Astrocyte (in vitro differentiated cells and primary cell): ENCODE measurements around the gene MTUS2. TPM values are rescaled to one million over a fixed set of nuclear protein-coding genes. Genes with fewer than 3 reads are reported as not detected.

Experiments
- DNase-seq: peaks from one replicate; pipeline ENCODE4 v3.0.0-alpha.2; 2010; ENCODE audit warnings: low read depth
- FAIRE-seq: peaks from 2 replicates; lab custom pipeline; 2011; peaks lifted over from hg19 to GRCh38; lab: Jason Lieb, UNC
- H2AFZ ChIP-seq: 2 replicates; pipeline ENCODE4 v1.6.0; 2012; ENCODE audit warnings: low read depth, low read length, inconsistent platforms
- H3K27ac ChIP-seq: 2 replicates; pipeline ENCODE4 v1.5.1; 2011; ENCODE audit warnings: low read depth, low read length, inconsistent platforms
- H3K27me3 ChIP-seq: 2 replicates; pipeline ENCODE4 v1.6.0; 2011; ENCODE audit warnings: low read length, inconsistent platforms; ENCODE audit not compliant: insufficient read depth
- H3K36me3 ChIP-seq: 2 replicates; pipeline ENCODE4 v1.5.1; 2011; ENCODE audit warnings: low read length, inconsistent platforms; ENCODE audit not compliant: insufficient read depth
- H3K4me1 ChIP-seq: 2 replicates; pipeline ENCODE4 v1.5.1; 2011; ENCODE audit warnings: low read length, inconsistent platforms; ENCODE audit not compliant: insufficient read depth
- H3K4me2 ChIP-seq: 2 replicates; pipeline ENCODE4 v1.6.0; 2012; ENCODE audit warnings: low read length, inconsistent platforms
- H3K4me3 ChIP-seq: 2 replicates; pipeline ENCODE4 v1.5.1; 2011; ENCODE audit warnings: low read depth, mild to moderate bottlenecking, low read length, inconsistent platforms; ENCODE audit not compliant: insufficient read depth
- H3K79me2 ChIP-seq: 2 replicates; pipeline ENCODE4 v1.6.0; 2012; ENCODE audit warnings: mild to moderate bottlenecking, low read length, inconsistent platforms; ENCODE audit not compliant: insufficient read depth
- H3K9ac ChIP-seq: 2 replicates; pipeline ENCODE4 v1.6.0; 2012; ENCODE audit warnings: mild to moderate bottlenecking, low read length, inconsistent platforms
- H3K9me3 ChIP-seq: 2 replicates; pipeline ENCODE4 v1.5.1; 2012; ENCODE audit warnings: low read depth, mild to moderate bottlenecking, low read length, inconsistent platforms; ENCODE audit not compliant: insufficient read depth
- H4K20me1 ChIP-seq: 2 replicates; pipeline ENCODE4 v1.6.0; 2012; ENCODE audit warnings: low read length, inconsistent platforms; ENCODE audit not compliant: insufficient read depth
- H3K27ac Mint-ChIP-seq: one replicate; pipeline ENCODE4 v1.8.0; 2021; ENCODE audit warnings: mild to moderate bottlenecking, mixed read lengths; ENCODE audit not compliant: unreplicated experiment
- H3K27me3 Mint-ChIP-seq: one replicate; pipeline ENCODE4 v1.8.0; 2021; ENCODE audit warnings: low read depth, mixed read lengths; ENCODE audit not compliant: unreplicated experiment
- H3K36me3 Mint-ChIP-seq: one replicate; pipeline ENCODE4 v1.8.0; 2021; ENCODE audit warnings: low read depth, mixed read lengths; ENCODE audit not compliant: unreplicated experiment
- H3K4me1 Mint-ChIP-seq: one replicate; pipeline ENCODE4 v1.8.0; 2021; ENCODE audit warnings: low read depth, mixed read lengths; ENCODE audit not compliant: unreplicated experiment
- H3K4me3 Mint-ChIP-seq: one replicate; pipeline ENCODE4 v1.8.0; 2021; ENCODE audit warnings: mild to moderate bottlenecking, moderate library complexity, mixed read lengths; ENCODE audit not compliant: unreplicated experiment
- H3K9me3 Mint-ChIP-seq: one replicate; pipeline ENCODE4 v1.8.0; 2021; ENCODE audit warnings: mild to moderate bottlenecking, mixed read lengths; ENCODE audit not compliant: unreplicated experiment
- CTCF ChIP-seq: IDR thresholded peaks from 2 replicates; pipeline ENCODE4 v1.5.1; 2011; ENCODE audit warnings: low read depth, mild to moderate bottlenecking, inconsistent platforms, low read length, moderate library complexity; ENCODE audit not compliant: insufficient read depth
- EZH2 ChIP-seq: IDR thresholded peaks from 2 replicates; pipeline ENCODE4 v1.6.1; 2012; ENCODE audit warnings: mild to moderate bottlenecking, low read length, inconsistent platforms; ENCODE audit not compliant: insufficient read depth
- total RNA-seq: library from RNA; stranded (reverse); gene quantifications from 2 replicates; pipeline ENCODE4 v1.2.1, GENCODE V29; 2021

MTUS2 gene
- total RNA-seq, 1 donor from 2014 or later = 0.50 TPM

GRCh38 chr13:29438769-29439168, 618.6 kb downstream of the MTUS2 start:
- no peak overlapping the region for H3K27ac ChIP-seq
- H3K27me3 ChIP-seq = peaks cover 3% of the 10 kb centered on the region
- no peak overlapping the region for H2AFZ ChIP-seq
- Mint-ChIP-seq H3K4me1 (peaks cover 25% of the 10 kb centered on the region), H3K36me3 (no peaks in the 10 kb centered on the region), H3K4me3 (no peak overlapping the region), H3K9me3 (no peaks in the 10 kb centered on the region), H3K27me3 (peaks cover 21% of the 10 kb centered on the region), H3K27ac (peak overlapping the region; percentile 24)
- FAIRE-seq (no peak), DNase-seq (peak; percentile 13)
- no peak overlapping the region for H3K4me3 ChIP-seq
- H4K20me1 ChIP-seq = no peaks in the 10 kb centered on the region
- peaks cover 27% of the 10 kb centered on the region for H3K4me1 ChIP-seq
- H3K9ac ChIP-seq = no peak overlapping the region
- no peaks in the 10 kb centered on the region for H3K79me2 ChIP-seq
- H3K9me3 ChIP-seq = no peaks in the 10 kb centered on the region
- H3K4me2 ChIP-seq = no peak overlapping the region
- no peak for TF ChIP-seq CTCF
- no peak for TF ChIP-seq EZH2
- no peaks in the 10 kb centered on the region for H3K36me3 ChIP-seq

GRCh38 chr13:29439601-29440388, 619.7 kb downstream of the MTUS2 start:
- H3K27me3 Mint-ChIP-seq = peaks cover 22% of the 10 kb centered on the region
- no peaks in the 10 kb centered on the region for H3K36me3 ChIP-seq
- peaks cover 21% of the 10 kb centered on the region for H3K4me1 ChIP-seq
- no peak overlapping the region for H3K9ac ChIP-seq
- H3K4me3 Mint-ChIP-seq = no peak overlapping the region
- TF ChIP-seq EZH2 (no peak), CTCF (no peak)
- no peaks in the 10 kb centered on the region for H3K9me3 Mint-ChIP-seq
- FAIRE-seq (no peak), DNase-seq (no peak)
- H2AFZ ChIP-seq = no peak overlapping the region
- H3K27ac ChIP-seq = no peak overlapping the region
- H3K4me3 ChIP-seq = no peak overlapping the region
- H3K27ac Mint-ChIP-seq = no peak overlapping the region
- H3K79me2 ChIP-seq = no peaks in the 10 kb centered on the region
- peaks cover 21% of the 10 kb centered on the region for H3K4me1 Mint-ChIP-seq
- H3K9me3 ChIP-seq = no peaks in the 10 kb centered on the region
- H4K20me1 ChIP-seq = no peaks in the 10 kb centered on the region
- no peak overlapping the region for H3K4me2 ChIP-seq
- peaks cover 3% of the 10 kb centered on the region for H3K27me3 ChIP-seq
- H3K36me3 Mint-ChIP-seq = no peaks in the 10 kb centered on the region

GRCh38 chr13:29441306-29441705, 621.2 kb downstream of the MTUS2 start:
- Histone ChIP-seq H3K4me1 (peaks cover 7% of the 10 kb centered on the region), H3K27ac (no peak overlapping the region), H3K4me3 (no peak overlapping the region), H3K9ac (no peak overlapping the region), H4K20me1 (no peaks in the 10 kb centered on the region), H2AFZ (no peak overlapping the region), H3K4me2 (no peak overlapping the region), H3K27me3 (peaks cover 13% of the 10 kb centered on the region), H3K36me3 (no peaks in the 10 kb centered on the region), H3K9me3 (no peaks in the 10 kb centered on the region), H3K79me2 (no peaks in the 10 kb centered on the region)
- DNase-seq = no peak
- FAIRE-seq = no peak
- H3K4me3 Mint-ChIP-seq = no peak overlapping the region
- no peak overlapping the region for H3K27ac Mint-ChIP-seq
- peaks cover 29% of the 10 kb centered on the region for H3K27me3 Mint-ChIP-seq
- H3K4me1 Mint-ChIP-seq = peaks cover 8% of the 10 kb centered on the region
- H3K36me3 Mint-ChIP-seq = no peaks in the 10 kb centered on the region
- H3K9me3 Mint-ChIP-seq = no peaks in the 10 kb centered on the region
- TF ChIP-seq CTCF = no peak
- no peak for TF ChIP-seq EZH2
